H9 (cell line): ENCODE measurements around the gene TCOF1. TPM values are rescaled to one million over a fixed set of nuclear protein-coding genes. Genes with fewer than 3 reads are reported as not detected.
A peak's percentile ranks its signal among the peaks of the same experiment; 100 is the strongest.

ENCODE experiments used
- DNase-seq: peaks from one replicate; pipeline ENCODE4 v3.0.0-alpha.2; 2017
- H2AFZ ChIP-seq: one replicate; pipeline ENCODE4 v1.6.1; 2013; ENCODE audit warnings: mild to moderate bottlenecking, low read length, control low read depth, moderate library complexity
- H2AK5ac ChIP-seq: 2 replicates; pipeline ENCODE4 v1.6.1; 2013; ENCODE audit warnings: low read length, control low read depth, mixed read lengths; ENCODE audit not compliant: insufficient read length
- H2BK120ac ChIP-seq: one replicate; pipeline ENCODE4 v1.6.1; 2013; ENCODE audit warnings: low read depth, mild to moderate bottlenecking, low read length, control low read depth, inconsistent platforms; ENCODE audit not compliant: poor library complexity, severe bottlenecking
- H2BK12ac ChIP-seq: 2 replicates; pipeline ENCODE4 v1.6.1; 2013; ENCODE audit warnings: low read length, control low read depth, mixed read lengths, low read depth; ENCODE audit not compliant: insufficient read length
- H2BK15ac ChIP-seq: 2 replicates; pipeline ENCODE4 v1.6.1; 2013; ENCODE audit warnings: low read depth, low read length, control low read depth
- H2BK20ac ChIP-seq: one replicate; pipeline ENCODE4 v1.6.1; 2013; ENCODE audit warnings: low read depth, mild to moderate bottlenecking, low read length, control low read depth, inconsistent platforms; ENCODE audit not compliant: poor library complexity, severe bottlenecking
- H2BK5ac ChIP-seq: 2 replicates; pipeline ENCODE4 v1.6.1; 2013; ENCODE audit warnings: low read length, control low read depth, mixed read lengths; ENCODE audit not compliant: insufficient read length
- H3K14ac ChIP-seq: 2 replicates; pipeline ENCODE4 v1.6.1; 2013; ENCODE audit warnings: low read length, control low read depth; ENCODE audit not compliant: insufficient read depth
- H3K18ac ChIP-seq: 2 replicates; pipeline ENCODE4 v1.6.1; 2013; ENCODE audit warnings: low read depth, mild to moderate bottlenecking, mixed read lengths, low read length, control low read depth; ENCODE audit not compliant: insufficient read length
- H3K23ac ChIP-seq: 2 replicates; pipeline ENCODE4 v1.6.1; 2013; ENCODE audit warnings: low read length, control low read depth, mixed read lengths, low read depth; ENCODE audit not compliant: insufficient read length
- H3K23me2 ChIP-seq: 2 replicates; pipeline ENCODE4 v1.6.1; 2013; ENCODE audit warnings: low read depth, mild to moderate bottlenecking, mixed read lengths, low read length, control low read depth; ENCODE audit not compliant: insufficient read length, poor library complexity, severe bottlenecking
- H3K27ac ChIP-seq: 2 replicates; pipeline ENCODE4 v1.5.1; 2013; ENCODE audit warnings: low read length, control low read depth, mixed read lengths, low read depth; ENCODE audit not compliant: insufficient read length
- H3K27me3 ChIP-seq: 2 replicates; pipeline ENCODE4 v1.6.1; 2013; ENCODE audit warnings: low read length, control low read depth, inconsistent platforms; ENCODE audit not compliant: insufficient read depth
- H3K4ac ChIP-seq: 2 replicates; pipeline ENCODE4 v1.6.1; 2013; ENCODE audit warnings: low read depth, mild to moderate bottlenecking, control low read depth, inconsistent platforms, low read length, moderate library complexity
- H3K4me1 ChIP-seq: 2 replicates; pipeline ENCODE4 v1.6.1; 2013; ENCODE audit warnings: low read length, control low read depth, inconsistent platforms; ENCODE audit not compliant: insufficient read depth
- H3K4me2 ChIP-seq: 2 replicates; pipeline ENCODE4 v1.6.1; 2013; ENCODE audit warnings: low read length, control low read depth, mixed read lengths; ENCODE audit not compliant: insufficient read length, insufficient read depth
- H3K56ac ChIP-seq: 2 replicates; pipeline ENCODE4 v1.6.1; 2013; ENCODE audit warnings: low read depth, mild to moderate bottlenecking, mixed read lengths, low read length, control low read depth; ENCODE audit not compliant: insufficient read length
- H3K79me1 ChIP-seq: 2 replicates; pipeline ENCODE4 v1.6.1; 2013; ENCODE audit warnings: low read depth, mild to moderate bottlenecking, moderate library complexity, low read length, control low read depth, inconsistent platforms; ENCODE audit not compliant: insufficient read depth, poor library complexity, severe bottlenecking
- H3K79me2 ChIP-seq: 2 replicates; pipeline ENCODE4 v1.6.1; 2013; ENCODE audit warnings: low read length, control low read depth, inconsistent platforms; ENCODE audit not compliant: insufficient read depth
- H3K9ac ChIP-seq: 2 replicates; pipeline ENCODE4 v1.6.1; 2013; ENCODE audit warnings: low read length, control low read depth, mixed read lengths; ENCODE audit not compliant: insufficient read length; ENCODE audit errors: extremely low read depth
- H3K9me3 ChIP-seq: one replicate; pipeline ENCODE4 v1.6.1; 2013; ENCODE audit warnings: low read depth, low read length, inconsistent platforms; ENCODE audit not compliant: control insufficient read depth
- H3T11ph ChIP-seq: one replicate; pipeline ENCODE4 v1.6.1; 2013; ENCODE audit warnings: mild to moderate bottlenecking, low read length, control low read depth, inconsistent platforms
- H4K20me1 ChIP-seq: one replicate; pipeline ENCODE4 v1.6.1; 2013; ENCODE audit not compliant: control insufficient read depth, insufficient read length, insufficient read depth
- H4K5ac ChIP-seq: 2 replicates; pipeline ENCODE4 v1.6.1; 2013; ENCODE audit warnings: low read depth, mild to moderate bottlenecking, mixed read lengths, low read length, control low read depth; ENCODE audit not compliant: insufficient read length
- H4K8ac ChIP-seq: replicated peaks from 2 replicates; pipeline ENCODE4 v1.6.1; 2013; ENCODE audit warnings: low read length, control low read depth, mixed read lengths, low read depth; ENCODE audit not compliant: insufficient read length
- H4K91ac ChIP-seq: 2 replicates; pipeline ENCODE4 v1.6.1; 2013; ENCODE audit warnings: low read depth, mild to moderate bottlenecking, moderate library complexity, mixed read lengths, low read length, control low read depth; ENCODE audit not compliant: insufficient read length
- H3K27ac Mint-ChIP-seq, 3 experiments: 2 replicates in 2 of 3; 3 replicates in 1 of 3; pipeline ENCODE4 v1.8.0; 2020 to 2021; ENCODE audit warnings: mixed read lengths in 3 of 3, mild to moderate bottlenecking in 1 of 3, moderate library complexity in 1 of 3
- H3K27me3 Mint-ChIP-seq: 2 replicates; pipeline ENCODE4 v1.8.0; 2021; ENCODE audit warnings: low read depth, mild to moderate bottlenecking, moderate library complexity, mixed read lengths
- H3K36me3 Mint-ChIP-seq, 3 experiments: 2 replicates in 2 of 3; 3 replicates in 1 of 3; pipeline ENCODE4 v1.8.0; 2020 to 2021; ENCODE audit warnings: low read depth in 3 of 3, mixed read lengths in 3 of 3; ENCODE audit not compliant: insufficient read depth in 1 of 3
- H3K4me1 Mint-ChIP-seq, 2 experiments: 2 replicates each; pipeline ENCODE4 v1.8.0; 2020; ENCODE audit warnings: mixed read lengths in 2 of 2
- H3K4me3 Mint-ChIP-seq, 2 experiments: 2 replicates in 1 of 2; 3 replicates in 1 of 2; pipeline ENCODE4 v1.8.0; 2020 to 2021; ENCODE audit warnings: mild to moderate bottlenecking in 2 of 2, mixed read lengths in 2 of 2, moderate library complexity in 1 of 2
- H3K9me3 Mint-ChIP-seq, 2 experiments: 2 replicates in 1 of 2; 3 replicates in 1 of 2; pipeline ENCODE4 v1.8.0; 2020; ENCODE audit warnings: mild to moderate bottlenecking in 2 of 2, mixed read lengths in 2 of 2, moderate library complexity in 1 of 2
- WGBS: extraction: QIAGEN DNeasy Blood & Tissue Kit; methylation state at CpG from one replicate; pipeline ENCODE4 v1.1.7; 2013; ENCODE audit warnings: missing lambda C conversion rate, low lambda C conversion rate, mixed read lengths; ENCODE audit not compliant: insufficient read length; ENCODE audit errors: extremely low coverage; 5-methylcytosine and 5-hydroxymethylcytosine counted together
- total RNA-seq: library from RNA; stranded (reverse); gene quantifications from 2 replicates; pipeline ENCODE4 v1.2.1, GENCODE V29; 2021
- TF ChIP-seq, protein P1 (sequence below): fragments of 200-600 bp; sonication (generic); conservative IDR thresholded peaks from 3 replicates; pipeline ENCODE4 v1.8.0; 2021; ENCODE audit warnings: antibody characterized with exemption, mild to moderate bottlenecking

Gene TCOF1
- total RNA-seq, 1 experiment from 2014 or later = 128 TPM

DNA sequence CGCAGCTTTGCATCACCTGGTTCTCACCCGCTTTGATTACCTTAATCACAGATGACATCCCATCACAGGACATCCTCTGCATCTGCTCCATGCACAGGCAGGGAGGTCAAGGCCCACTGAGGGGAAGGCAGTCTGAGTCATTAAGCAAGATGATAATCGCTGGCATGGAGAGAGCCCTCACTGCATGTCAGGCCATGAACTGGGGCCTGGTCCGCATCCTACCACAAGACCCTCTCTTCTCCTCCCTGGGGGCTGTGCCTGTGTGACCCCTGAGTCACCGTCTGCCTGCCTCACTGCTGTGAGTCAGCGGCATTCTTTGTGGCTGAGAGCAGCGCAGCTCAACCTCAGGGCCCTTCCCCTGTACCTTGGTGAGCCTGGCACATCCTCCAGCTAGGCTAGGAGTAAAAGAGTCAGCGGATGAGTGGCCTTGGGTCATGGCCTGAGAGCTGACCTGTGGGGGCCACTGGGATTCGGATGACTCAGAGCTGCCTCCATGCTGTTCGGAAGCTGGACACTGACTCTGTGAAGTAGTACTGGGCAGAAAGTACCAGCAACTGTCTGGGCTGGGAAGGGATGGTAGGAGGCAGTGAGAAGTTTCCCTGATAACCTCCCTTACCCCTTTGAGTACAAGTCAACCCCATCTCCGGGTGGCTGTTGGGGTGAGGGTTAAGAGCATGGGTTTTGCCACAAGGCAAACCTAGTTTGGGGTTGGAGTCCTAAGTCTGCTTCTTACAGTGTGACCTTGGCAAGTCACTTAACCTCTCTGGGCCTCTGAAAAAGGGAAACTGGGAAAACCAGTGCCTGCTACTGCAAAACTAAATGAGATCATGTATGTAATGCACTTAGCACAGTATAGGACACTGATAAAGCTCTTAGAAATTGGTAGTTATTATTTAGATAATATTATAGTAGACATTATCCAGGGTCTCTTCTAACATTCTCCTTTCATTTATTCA lies 40.2 kb upstream of the TCOF1 start:
- no peaks in the 10 kb centered on the region for H3K36me3 Mint-ChIP-seq
- no peak overlapping the region for H3K9ac ChIP-seq
- no peaks in the 10 kb centered on the region for H3K27me3 ChIP-seq
- H2BK15ac ChIP-seq = no peak overlapping the region
- H3K27ac ChIP-seq = no peak overlapping the region
- H2AFZ ChIP-seq = no peak overlapping the region
- peaks cover 15 to 20% of the 10 kb centered on the region in 2 experiments for H3K4me1 Mint-ChIP-seq
- H2BK120ac ChIP-seq = no peak overlapping the region
- WGBS = no CpG with 5 or more reads among the region's 11 CpGs
- H2BK12ac ChIP-seq = no peak overlapping the region
- no peak overlapping the region for H2BK5ac ChIP-seq
- H3K23me2 ChIP-seq = no peaks in the 10 kb centered on the region
- H4K20me1 ChIP-seq = no peaks in the 10 kb centered on the region
- no peaks in the 10 kb centered on the region for H3K79me2 ChIP-seq
- H3K27me3 Mint-ChIP-seq = peaks cover 2% of the 10 kb centered on the region
- no peaks in the 10 kb centered on the region for H3K9me3 Mint-ChIP-seq
- H3K18ac ChIP-seq = no peak overlapping the region
- H2BK20ac ChIP-seq = no peak overlapping the region
- no peaks in the 10 kb centered on the region for H3K79me1 ChIP-seq
- no peak overlapping the region for H3T11ph ChIP-seq
- H4K5ac ChIP-seq = no peak overlapping the region
- no peak overlapping the region for H3K4ac ChIP-seq
- no peak overlapping the region for H3K56ac ChIP-seq
- peak; percentile 55 for DNase-seq
- H3K4me3 Mint-ChIP-seq = no peak overlapping the region
- no peak overlapping the region for H4K8ac ChIP-seq
- no peak overlapping the region for H2AK5ac ChIP-seq
- H3K23ac ChIP-seq = no peak overlapping the region
- peak overlapping the region in 1 of 3 experiments; percentile 88; a peak in 2 of 7 replicates for H3K27ac Mint-ChIP-seq
- H3K4me2 ChIP-seq = no peak overlapping the region
- TF ChIP-seq, protein P1, sequence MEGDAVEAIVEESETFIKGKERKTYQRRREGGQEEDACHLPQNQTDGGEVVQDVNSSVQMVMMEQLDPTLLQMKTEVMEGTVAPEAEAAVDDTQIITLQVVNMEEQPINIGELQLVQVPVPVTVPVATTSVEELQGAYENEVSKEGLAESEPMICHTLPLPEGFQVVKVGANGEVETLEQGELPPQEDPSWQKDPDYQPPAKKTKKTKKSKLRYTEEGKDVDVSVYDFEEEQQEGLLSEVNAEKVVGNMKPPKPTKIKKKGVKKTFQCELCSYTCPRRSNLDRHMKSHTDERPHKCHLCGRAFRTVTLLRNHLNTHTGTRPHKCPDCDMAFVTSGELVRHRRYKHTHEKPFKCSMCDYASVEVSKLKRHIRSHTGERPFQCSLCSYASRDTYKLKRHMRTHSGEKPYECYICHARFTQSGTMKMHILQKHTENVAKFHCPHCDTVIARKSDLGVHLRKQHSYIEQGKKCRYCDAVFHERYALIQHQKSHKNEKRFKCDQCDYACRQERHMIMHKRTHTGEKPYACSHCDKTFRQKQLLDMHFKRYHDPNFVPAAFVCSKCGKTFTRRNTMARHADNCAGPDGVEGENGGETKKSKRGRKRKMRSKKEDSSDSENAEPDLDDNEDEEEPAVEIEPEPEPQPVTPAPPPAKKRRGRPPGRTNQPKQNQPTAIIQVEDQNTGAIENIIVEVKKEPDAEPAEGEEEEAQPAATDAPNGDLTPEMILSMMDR = no peak
- no peak overlapping the region for H4K91ac ChIP-seq
- H3K9me3 ChIP-seq = no peaks in the 10 kb centered on the region
- no peak overlapping the region; the same call in 1 of the 2 replicates for H3K14ac ChIP-seq
- H3K4me1 ChIP-seq = 0 out of 2 replicates have a peak, but pooled peaks cover 2% of the 10 kb centered on the region
